Activated CD8-positive, alpha-beta memory T cell treated with anti-CD3 and anti-CD28 coated beads for 48 hours (primary cell): ENCODE measurements around the gene KSR1.
A peak's percentile ranks its signal among the peaks of the same experiment; 100 is the strongest.

ENCODE experiments used
- DNase-seq, 3 experiments: peaks; one replicate each; pipeline ENCODE4 v3.0.0-alpha.2; 2020; ENCODE audit warnings: low read depth in 2 of 3, low spot score in 2 of 3

KSR1 gene

DNA sequence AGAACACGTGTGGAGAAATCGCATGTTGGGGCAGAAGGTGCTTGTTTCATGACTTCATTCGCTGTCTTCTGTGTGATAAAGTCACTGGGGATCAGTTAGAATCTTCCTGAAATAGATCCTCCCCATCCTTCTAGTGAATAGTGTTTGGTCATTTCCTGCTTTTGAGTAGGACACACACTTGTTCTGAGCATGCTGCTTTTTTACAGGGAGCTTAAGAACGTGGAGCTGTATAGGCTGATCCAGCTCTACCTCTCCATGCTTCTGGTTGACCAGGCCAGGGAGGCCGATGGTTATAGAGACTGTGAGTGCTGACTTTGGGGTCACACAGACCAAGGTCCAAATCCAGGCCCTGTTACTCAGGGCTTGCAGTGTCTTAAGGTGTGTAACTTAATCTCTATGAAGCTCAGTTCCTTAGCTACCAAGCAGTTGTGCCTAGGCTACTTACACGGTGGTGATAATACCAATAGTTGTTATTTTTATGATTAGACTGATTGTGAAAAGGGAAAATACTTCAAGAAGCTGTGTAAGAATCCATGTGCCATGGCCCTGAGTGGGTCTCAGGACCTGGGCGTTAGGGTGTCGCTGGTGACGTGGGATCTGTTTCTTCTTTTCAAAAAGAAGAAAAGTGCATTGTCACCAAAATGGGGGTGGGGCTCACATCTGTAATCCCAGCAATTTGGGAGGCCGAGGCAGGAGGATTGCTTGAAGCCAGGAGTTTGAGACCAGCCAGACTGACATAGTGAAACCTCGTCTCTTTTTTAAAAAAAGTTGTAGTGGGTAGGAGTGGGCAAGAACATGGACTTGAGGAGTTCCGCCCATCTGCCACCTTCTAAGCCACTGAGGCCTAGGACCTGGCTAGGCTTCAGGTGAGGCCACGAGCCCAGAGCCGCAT lies 110.7 kb downstream of the KSR1 start:
- no peak for DNase-seq

DNA sequence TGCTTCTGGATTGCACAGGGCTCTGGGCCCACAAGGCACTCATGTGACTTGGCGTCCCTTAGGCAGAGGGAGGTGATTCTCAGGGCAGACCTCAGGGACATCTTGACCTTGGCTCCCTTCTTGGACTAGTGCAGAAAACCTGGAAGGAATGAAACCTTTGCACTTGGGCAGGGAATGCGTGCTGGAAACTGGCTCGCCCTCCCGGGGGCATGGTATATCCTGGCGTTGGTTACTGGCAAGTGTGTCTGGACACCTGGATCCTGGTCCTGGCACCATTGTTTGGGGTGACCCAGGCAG lies 111.3 kb downstream of the KSR1 start:
- no peak for DNase-seq

DNA sequence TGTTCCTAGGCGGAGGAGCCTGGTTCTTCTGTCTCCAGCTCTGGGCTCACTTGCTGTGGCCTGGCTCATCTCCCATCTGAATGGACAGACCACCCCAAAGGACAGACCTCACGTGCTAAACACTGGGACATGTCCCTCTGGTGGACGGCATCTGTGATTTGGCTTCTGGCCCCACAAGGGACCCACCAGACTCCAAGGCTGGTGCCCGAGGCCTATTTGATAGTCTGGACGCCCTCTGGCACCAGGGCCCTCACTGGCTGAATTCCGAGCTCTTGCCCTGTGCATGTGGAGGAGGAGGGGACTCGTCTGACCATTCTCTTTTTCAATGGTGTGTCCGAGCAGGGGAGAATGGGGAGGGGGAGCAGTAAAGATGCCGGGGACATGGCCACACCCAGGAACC lies 112.0 kb downstream of the KSR1 start:
- DNase-seq: no peak

DNA sequence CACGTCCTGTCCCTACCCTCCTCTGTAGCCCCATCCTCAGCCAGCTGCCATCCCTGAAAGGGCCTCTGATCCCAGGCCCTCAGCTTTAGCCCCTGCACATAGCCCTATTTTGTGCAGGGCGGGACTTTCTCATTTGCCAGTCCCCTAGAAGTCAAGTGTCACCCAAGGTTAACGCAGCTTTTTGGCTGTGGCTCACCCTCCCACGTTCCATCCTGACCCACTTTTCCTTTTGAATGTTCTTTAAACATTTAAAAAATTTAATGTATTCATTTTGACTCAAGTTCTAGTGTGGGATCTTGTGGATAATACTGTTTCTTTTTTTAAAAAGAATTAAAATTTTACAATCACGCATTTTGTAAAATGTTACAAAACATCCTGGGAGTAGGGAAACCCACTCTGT lies 112.6 kb downstream of the KSR1 start:
- DNase-seq: no peak

DNA sequence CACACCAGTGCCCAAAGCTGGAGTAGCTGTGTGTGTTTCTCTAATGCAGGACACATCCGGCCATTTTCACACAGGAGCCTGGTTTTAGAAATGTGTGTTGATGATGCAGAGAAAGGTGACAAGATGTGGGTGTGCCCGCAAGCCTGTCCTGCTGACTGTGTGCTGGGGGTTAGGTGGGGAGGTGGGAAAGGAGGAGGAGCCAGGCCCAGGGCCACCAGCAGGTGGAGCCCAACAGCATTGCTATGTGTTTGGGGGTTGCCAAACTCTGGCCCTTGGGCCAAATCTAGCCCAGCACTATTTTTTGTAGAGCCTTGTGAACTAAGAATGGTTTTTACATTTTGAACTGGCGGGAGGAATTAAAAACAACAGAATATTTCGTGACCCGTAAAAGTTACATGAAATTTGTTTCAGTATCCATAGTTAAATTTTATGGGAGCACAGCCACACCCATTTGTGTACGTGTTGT lies 113.0 kb downstream of the KSR1 start:
- peak in 2 of 3 experiments; percentile 37 to 54 for DNase-seq

DNA sequence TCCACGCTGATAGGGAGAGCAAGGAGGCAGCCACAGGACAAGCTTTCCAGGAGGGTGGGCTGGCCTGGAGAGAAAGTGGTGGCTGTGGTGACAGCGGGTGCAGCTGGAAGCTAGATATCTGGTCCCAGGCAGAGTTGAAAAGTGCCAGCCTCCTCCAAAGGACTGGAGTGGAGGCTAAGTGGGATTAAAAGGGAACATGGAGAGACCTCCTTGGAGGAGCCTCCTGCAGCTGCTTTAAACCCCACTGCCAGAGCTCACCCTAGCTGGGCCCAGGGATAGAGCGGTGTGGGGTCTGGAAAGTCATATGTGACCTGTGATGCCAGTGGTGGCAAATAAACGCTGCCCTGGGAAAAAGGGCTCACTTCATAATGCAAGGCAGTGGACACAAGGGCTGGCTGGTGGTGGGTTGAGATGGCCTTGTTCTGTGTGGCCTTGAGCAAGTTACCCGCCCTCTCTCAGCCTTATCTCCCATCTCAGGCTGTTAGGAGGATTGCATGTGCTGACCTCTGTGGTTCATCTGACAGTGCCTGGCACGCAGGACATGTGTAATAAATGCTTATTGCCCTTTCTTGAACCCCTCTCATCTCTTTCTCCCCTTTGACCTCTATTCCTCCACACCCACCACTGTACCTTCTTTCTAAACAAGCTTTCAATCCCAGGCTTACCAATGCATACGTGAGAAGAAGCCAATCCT lies 113.8 kb downstream of the KSR1 start:
- no peak for DNase-seq

DNA sequence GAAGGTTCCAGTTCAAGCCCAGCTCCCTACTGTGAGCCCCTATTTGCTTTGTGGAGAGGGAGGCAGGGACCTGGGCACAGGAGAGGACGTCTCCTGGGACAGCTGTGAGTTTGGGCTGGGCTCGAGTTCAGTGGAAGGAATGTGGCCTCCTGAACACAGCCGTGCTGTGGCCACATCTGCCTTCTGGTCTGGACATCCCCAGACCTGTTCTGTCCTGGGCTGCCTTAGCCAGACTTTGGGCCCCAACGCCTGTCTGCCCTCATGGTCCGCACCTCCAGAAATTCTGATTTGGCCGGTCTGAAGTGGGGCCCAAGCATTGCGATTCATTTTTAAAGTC lies 114.3 kb downstream of the KSR1 start:
- no peak for DNase-seq

DNA sequence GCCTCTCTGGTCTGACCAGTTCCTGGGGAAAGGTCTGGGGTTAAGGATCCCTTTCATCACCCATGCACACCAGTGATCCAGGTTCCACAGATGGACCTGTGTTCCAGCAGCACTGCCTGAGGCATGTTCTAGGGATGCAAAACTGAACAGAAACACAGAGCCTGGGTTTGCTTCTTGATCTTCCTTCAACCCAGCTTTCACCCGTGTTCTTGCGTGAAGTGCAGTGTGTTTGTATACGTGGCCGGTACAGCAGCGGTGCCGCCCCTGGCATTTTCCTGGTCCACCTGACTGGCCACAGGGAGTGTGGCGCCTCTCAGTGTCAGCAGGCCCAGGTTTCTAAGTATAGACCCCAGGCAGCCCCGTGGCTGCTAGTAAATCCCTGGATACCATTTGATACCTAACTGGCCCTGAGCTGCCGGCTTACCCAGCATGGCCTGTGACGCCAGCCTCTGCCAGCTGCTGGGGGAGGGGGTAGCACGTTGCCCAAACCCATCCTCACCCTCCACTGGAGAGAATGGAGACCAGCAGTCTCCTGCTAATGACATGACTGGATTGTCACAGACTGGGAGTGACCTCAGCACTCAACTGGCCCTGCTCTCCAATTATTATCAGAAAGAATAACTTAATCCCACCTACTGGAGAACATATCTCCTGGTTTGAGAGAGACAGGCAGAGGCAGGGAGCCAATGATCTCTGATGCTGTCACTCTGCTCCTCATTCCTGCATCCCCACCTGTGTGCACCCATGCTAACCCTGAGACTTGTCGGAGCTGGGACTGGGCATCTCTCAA lies 115.5 kb downstream of the KSR1 start:
- no peak for DNase-seq

DNA sequence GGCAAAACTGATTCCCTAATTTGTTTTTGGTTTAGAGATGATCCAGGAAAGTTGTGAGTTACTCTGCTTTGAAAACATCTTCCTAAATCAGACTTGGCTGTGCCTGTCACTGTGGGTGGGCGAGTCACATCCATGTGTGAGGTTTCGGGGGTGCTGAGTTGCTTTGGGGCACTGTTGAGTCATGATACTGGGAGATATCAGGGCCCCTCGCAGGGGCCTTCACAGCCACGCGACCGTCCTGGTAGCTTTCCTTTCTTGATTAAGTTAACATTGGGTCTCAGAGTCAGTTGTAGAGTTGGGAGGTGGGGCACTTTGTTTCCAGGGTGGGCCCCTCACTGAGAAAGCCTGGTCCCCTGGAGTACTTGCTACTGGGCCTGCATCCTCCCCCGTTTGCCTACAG lies 116.4 kb downstream of the KSR1 start:
- DNase-seq: peak; percentile 22 to 52 (median 37)

DNA sequence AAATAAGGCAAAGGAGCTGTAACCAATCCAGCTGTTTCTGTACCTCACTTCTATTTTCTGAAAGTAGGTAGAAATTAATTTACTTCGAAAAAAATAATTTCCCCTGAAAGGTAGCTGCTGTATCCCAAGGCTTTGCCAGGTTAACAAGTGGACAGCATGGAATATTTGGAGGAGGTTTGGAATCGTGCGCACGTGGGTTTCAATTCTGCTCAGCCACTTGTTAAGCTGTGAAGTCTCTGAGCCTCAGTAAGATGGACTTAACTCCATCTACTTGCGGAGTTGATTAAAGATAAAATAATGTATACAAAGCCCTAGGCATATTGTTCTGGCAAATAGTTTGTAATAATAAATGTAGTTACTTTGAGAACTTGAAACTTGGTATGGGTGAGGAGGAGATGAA lies 117.3 kb downstream of the KSR1 start:
- DNase-seq: no peak

DNA sequence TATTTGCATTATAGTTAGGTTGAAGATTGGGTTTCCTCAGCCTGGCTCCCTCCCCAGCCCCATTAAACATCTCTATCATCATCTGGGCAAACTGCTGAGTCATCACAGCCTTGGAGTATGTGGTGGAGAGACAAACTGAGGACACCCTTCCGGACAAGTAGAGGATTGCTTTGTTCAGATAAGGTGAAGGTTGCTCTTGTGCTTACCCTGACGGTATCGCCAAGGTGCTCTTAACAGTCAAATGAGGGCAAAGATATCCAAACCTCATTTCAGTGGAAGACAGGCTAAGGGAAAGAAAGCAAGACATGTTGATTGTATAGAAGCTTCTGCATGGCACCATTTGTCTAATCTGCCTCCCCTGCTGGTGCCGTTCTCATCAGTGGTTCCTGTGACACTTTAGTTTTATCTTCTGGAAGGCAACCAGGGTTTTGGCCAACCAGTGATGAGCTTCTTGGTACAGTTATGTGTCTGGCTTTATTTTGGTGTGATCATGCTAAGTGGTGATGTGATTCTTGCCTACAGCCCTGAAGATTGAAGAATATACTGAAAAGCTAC lies 117.8 kb downstream of the KSR1 start:
- DNase-seq: no peak

DNA sequence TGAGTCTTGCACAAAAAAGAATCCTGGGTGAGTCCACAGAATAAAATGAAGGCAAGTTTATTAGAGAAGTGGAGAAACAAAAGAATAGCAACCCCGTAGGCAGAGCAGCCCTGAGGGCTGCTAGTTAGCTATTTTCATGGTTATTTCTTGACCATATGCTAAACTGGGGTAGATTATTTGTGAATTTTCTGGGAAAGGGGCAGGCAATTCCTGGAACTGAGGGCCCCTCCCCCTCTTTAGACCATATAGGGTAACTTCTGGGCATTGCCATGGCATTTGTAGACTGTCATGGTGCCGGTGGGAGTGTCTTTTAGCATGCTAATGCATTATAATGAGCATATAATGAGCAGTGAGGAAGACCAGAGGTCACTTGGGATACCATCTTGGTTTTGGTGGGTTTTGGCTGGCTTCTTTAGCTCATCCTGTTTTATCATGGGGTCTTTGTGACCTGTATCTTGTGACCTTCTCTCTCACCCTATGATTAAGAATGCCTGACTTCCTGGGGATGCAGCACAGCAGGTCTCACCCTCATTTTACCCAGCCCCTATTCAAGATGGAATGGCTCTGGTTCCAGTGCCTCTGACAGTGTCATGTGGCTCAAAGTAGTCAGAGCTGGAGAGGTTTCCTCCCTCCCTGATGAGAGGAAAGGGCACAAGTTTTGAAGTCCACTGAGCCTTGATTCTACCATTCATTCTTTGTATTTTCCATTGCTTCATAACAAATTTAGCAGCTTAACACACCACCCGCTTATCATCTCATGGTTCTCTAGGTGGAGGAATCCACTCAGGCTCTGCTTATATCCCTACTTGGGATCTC lies 119.1 kb downstream of the KSR1 start:
- no peak for DNase-seq

DNA sequence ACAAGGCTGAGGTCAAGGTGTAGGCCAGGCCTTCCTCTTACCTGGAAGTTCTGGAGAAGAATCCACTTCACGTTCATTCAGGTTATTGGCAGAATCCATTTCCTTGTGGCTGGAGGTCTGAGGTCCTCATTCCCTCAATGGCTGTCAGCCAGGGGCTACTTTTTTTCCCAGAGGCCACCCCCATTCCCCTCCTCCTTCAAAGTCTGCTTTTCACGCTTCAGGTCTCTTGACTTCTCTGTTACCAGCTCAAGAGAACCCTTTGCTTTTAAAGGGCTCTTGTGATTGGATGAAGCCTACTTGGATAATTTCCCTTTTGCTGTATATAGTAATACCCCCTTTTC lies 119.6 kb downstream of the KSR1 start:
- DNase-seq: no peak

DNA sequence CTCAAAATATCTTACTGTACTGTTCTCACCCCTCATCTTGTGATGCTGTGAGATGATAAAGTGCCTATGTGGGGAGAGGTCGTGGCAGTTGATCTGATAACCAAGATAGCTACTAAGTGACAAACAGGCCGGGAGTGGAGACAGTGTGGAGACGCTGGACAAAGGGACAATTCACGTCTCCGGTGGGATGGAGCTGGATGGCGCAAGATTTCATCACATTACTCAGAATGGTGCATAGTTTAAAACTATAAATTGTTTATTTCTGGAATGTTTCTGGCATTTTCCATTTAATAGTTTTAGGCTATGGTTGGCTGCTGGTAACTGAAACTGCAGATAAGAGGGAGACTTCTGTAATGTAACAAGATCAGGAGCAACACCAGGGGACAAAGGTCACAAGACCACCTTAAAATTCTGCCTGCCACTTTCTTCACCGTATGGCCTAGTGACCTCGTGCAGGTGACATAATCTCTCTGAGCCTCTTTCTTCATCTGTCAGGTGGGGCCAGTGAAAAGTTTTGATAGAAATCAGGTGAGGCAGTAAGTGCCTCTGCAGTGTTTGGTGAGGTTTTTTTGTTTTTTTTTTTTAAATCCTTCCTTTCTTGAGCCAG lies 120.3 kb downstream of the KSR1 start:
- DNase-seq: no peak

DNA sequence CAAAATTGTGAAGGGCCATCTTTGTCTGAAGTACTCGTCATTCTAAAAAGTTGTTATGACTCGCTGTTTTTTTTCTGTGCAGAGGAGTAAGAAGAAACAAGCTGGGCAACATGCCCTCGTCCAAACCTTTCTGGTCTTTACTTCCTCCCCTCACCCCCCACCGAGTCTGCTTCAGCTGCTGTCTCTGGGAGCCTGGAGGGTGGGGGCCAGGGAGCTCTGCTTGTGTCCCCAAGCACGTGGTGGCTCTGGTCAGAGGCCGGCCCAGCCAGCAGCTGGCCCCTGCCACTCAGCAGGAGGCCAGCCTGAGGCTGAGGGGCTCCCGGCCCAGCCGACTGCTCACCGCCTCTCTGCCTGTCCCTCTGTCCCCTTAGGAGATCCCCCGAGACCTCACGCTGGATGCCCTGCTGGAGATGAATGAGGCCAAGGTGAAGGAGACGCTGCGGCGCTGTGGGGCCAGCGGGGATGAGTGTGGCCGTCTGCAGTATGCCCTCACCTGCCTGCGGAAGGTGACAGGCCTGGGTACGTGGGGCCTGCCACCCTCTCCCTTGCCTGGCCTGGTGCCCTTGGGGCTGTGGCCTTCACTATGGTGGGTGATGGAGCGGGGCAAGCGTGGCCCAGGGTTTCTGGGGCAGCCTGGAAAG lies 121.0 kb downstream of the KSR1 start:
- DNase-seq: no peak

DNA sequence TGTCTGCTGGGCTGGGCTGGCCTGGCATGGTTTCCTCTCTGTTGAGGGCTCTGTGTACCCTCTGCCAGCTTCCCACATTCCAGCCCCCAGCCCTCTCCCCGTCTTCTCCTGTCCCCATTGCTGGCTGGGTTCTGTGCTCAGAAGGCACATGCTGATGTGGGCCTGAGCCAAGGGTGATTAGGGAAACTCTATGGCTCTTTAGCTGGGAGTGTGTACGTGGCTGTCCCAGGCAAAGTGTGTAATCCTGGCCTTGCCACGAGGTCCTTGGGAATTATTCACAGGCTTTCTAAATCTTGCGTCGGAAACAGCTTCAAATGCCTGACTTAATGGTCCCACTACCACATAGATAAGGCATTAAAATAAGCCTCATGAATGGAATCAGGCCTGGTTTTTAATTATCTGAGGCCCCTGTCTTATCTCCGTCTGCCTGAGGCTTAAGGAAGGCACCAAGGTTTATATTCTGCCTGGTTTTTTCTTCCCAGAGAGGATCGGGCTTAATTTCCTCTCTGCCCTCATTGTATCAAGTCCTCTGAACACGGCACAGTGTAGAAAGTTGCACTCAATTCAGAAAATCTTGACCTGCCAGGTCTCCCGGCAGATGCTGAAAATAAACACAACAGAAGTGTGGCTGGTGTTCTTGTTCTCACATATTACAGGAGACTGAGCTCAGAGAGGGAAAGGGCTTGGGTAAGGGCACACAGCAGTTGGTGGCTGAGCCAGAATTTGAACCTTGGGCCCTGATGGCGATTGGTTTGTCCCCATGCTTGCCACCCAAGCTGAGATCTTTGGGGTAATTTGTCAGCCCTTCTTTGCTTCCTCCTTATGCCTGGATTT lies 121.9 kb downstream of the KSR1 start:
- DNase-seq: no peak

DNA sequence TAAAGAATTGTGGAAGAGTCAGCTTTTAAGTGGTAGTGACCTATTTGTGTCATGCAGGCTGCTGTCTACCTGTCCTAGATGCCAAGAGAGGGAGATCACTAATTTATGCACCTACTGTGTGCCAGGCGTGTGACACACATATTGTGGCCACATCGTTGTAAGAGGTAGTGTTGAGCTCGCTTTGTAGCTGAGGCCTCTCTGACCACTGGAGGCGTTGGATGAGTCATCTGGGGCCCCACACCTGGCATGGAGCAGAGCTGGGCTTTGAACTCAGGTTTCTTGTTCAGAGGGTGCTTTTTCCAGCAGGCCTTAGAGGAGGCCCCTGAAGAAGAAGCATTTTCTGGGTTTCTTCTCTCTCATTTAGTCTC lies 122.5 kb downstream of the KSR1 start:
- peak in 2 of 3 experiments; percentile 30 to 35 for DNase-seq

DNA sequence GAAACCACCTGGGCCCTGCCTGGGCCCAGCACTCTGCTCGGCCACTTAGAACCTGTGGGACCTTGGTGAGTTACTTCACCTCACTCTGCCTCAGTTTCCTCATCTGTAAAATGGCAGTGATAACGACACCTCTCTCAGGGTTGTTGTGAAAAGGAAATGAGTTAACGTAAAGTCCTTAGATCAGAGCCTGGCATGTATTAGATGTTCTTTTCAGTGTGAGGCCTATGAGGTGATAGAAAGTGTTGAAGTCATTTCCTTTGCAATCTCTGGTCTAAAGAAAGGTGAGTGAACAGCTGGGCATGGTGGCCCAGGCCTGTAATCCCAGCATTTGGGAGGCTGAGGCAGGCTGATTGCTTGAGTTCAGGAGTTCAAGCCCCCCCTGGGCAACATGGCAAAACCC lies 123.1 kb downstream of the KSR1 start:
- no peak for DNase-seq

DNA sequence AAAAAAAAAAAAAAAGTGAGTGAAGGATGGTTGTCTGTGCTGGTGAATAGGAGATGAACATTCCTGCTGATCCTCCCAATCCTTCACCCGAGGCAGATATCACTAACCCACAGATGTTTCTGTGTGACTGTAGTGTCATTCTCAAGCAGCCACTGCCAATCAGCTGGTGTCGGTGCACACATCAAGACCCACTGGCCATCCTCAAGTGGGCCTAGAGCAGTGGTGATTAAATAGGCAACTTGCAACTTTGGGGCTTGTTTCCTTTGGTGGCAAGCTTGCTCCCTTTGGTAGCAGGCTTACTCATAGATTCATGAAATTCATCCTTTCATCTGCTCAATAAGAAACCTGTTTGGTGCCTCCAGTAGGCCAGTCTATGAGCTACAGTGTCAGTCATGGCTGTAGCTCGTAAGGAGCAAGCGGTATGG lies 123.7 kb downstream of the KSR1 start:
- DNase-seq: no peak
